ENCODE measurements around the gene ARHGAP15. TPM values are rescaled to one million over a fixed set of nuclear protein-coding genes. Genes with fewer than 3 reads are reported as not detected.

ARHGAP15 gene
- total RNA-seq, 1 donor from 2014 or later, result not detected

- Histone ChIP-seq H3K36me3 (ENCODE audit: control insufficient read depth, insufficient read depth, low read length) (no peaks in the 10 kb centered on the region), H3K4me3 (ENCODE audit: low read depth, low read length) (no peak overlapping the region), H3K27me3 (ENCODE audit: control insufficient read depth, insufficient read depth, low read length) (no peaks in the 10 kb centered on the region)
- TF ChIP-seq CTCF (IDR thresholded peaks at IDR 0.05; ENCODE audit: insufficient read depth, low read length, poor library complexity, severe bottlenecking), result no peak
- DNase-seq (ENCODE audit: low read depth), result no peak
Observed at GRCh38 chr2:143730155-143730952, 601.1 kb downstream of the ARHGAP15 start.

- H3K4me3 ChIP-seq (ENCODE audit: low read depth, low read length), result no peak overlapping the region
- no peak for TF ChIP-seq CTCF (IDR thresholded peaks at IDR 0.05; ENCODE audit: insufficient read depth, low read length, poor library complexity, severe bottlenecking)
- H3K36me3 ChIP-seq (ENCODE audit: control insufficient read depth, insufficient read depth, low read length), result no peaks in the 10 kb centered on the region
- no peaks in the 10 kb centered on the region for H3K27me3 ChIP-seq (ENCODE audit: control insufficient read depth, insufficient read depth, low read length)
- no peak for DNase-seq (ENCODE audit: low read depth)
Observed at GRCh38 chr2:143730953-143731260, 601.7 kb downstream of the ARHGAP15 start.

GRCh38 chr2:143732076-143732475, 602.9 kb downstream of the ARHGAP15 start:
- H3K4me3 ChIP-seq (ENCODE audit: low read depth, low read length), result no peak overlapping the region
- H3K27me3 ChIP-seq (ENCODE audit: control insufficient read depth, insufficient read depth, low read length), result no peaks in the 10 kb centered on the region
- no peak for DNase-seq (ENCODE audit: low read depth)
- no peaks in the 10 kb centered on the region for H3K36me3 ChIP-seq (ENCODE audit: control insufficient read depth, insufficient read depth, low read length)
- TF ChIP-seq CTCF (IDR thresholded peaks at IDR 0.05; ENCODE audit: insufficient read depth, low read length, poor library complexity, severe bottlenecking), result no peak

GRCh38 chr2:143732871-143733270, 603.7 kb downstream of the ARHGAP15 start:
- Histone ChIP-seq H3K4me3 (ENCODE audit: low read depth, low read length) (no peak overlapping the region), H3K27me3 (ENCODE audit: control insufficient read depth, insufficient read depth, low read length) (no peaks in the 10 kb centered on the region), H3K36me3 (ENCODE audit: control insufficient read depth, insufficient read depth, low read length) (no peaks in the 10 kb centered on the region)
- no peak for DNase-seq (ENCODE audit: low read depth)
- no peak for TF ChIP-seq CTCF (IDR thresholded peaks at IDR 0.05; ENCODE audit: insufficient read depth, low read length, poor library complexity, severe bottlenecking)

GRCh38 chr2:143734507-143734906, 605.3 kb downstream of the ARHGAP15 start:
- H3K36me3 ChIP-seq (ENCODE audit: control insufficient read depth, insufficient read depth, low read length), result no peaks in the 10 kb centered on the region
- no peak for TF ChIP-seq CTCF (IDR thresholded peaks at IDR 0.05; ENCODE audit: insufficient read depth, low read length, poor library complexity, severe bottlenecking)

GRCh38 chr2:143736904-143737303, 607.7 kb downstream of the ARHGAP15 start:
- Histone ChIP-seq H3K36me3 (ENCODE audit: control insufficient read depth, insufficient read depth, low read length) (no peaks in the 10 kb centered on the region), H3K4me3 (ENCODE audit: low read depth, low read length) (no peak overlapping the region), H3K27me3 (ENCODE audit: control insufficient read depth, insufficient read depth, low read length) (no peaks in the 10 kb centered on the region)
- no peak for TF ChIP-seq CTCF (IDR thresholded peaks at IDR 0.05; ENCODE audit: insufficient read depth, low read length, poor library complexity, severe bottlenecking)
- DNase-seq (ENCODE audit: low read depth), result no peak

More at GRCh38 chr2:143734507-143734906, 605.3 kb downstream of the ARHGAP15 start:
- H3K27me3 ChIP-seq (ENCODE audit: control insufficient read depth, insufficient read depth, low read length), result no peaks in the 10 kb centered on the region
- H3K4me3 ChIP-seq (ENCODE audit: low read depth, low read length), result no peak overlapping the region
- DNase-seq (ENCODE audit: low read depth), result no peak

All from kidney epithelial cell (primary cell).